Caco-2 (cell line): ENCODE results near the gene DPH3. TPM values are rescaled to one million over a fixed set of nuclear protein-coding genes. Genes with fewer than 3 reads are reported as not detected.

Experiments
- BruUV-seq: library from RNA; stranded (reverse); fragments of 400-500 nt; replicated peaks from 2 replicates; lab custom pipeline; 2021; lab: Mats Ljungman, UMichigan
- CTCF ChIA-PET: fragments of 300-600 bp; sonication (Branson Sonifier 250); formaldehyde crosslinking; loops from one replicate; lab custom pipeline; 2022; ENCODE audit warnings: antibody characterized with exemption; lab: Charles Lee
- POLR2A ChIA-PET: fragments of 300-600 bp; sonication (Branson Sonifier 250); formaldehyde crosslinking; loops from one replicate; lab custom pipeline; 2022; ENCODE audit warnings: antibody characterized with exemption; lab: Charles Lee
- DNase-seq, 2 experiments: peaks; one replicate each; pipeline versions ENCODE4 v3.0.0 to v3.0.0-alpha.2; 2020 to 2022
- H3K27me3 ChIP-seq: replicated peaks from 2 replicates; pipeline ENCODE4 v1.6.0; 2011; ENCODE audit warnings: low read length; ENCODE audit not compliant: control insufficient read depth, insufficient read depth
- H3K36me3 ChIP-seq: 2 replicates; pipeline ENCODE4 v1.5.1; 2011; ENCODE audit warnings: low read length; ENCODE audit not compliant: control insufficient read depth, insufficient read depth
- H3K4me1 ChIP-seq: fragments of 250-450 bp; sonication (Bioruptor Pico); 2 replicates; pipeline ENCODE4 v1.5.1; 2020; ENCODE audit warnings: mild to moderate bottlenecking
- H3K4me3 ChIP-seq: 2 replicates; pipeline ENCODE4 v1.5.1; 2011; ENCODE audit warnings: low read depth, mild to moderate bottlenecking, control low read depth, low read length
- H3K9me3 ChIP-seq: fragments of 250-450 bp; sonication (Bioruptor Pico); 2 replicates; pipeline ENCODE4 v1.5.1; 2020; ENCODE audit warnings: mild to moderate bottlenecking, moderate library complexity
- H3K27ac Mint-ChIP-seq: one replicate; pipeline ENCODE4 v1.8.0; 2022; ENCODE audit warnings: mixed read lengths; ENCODE audit not compliant: unreplicated experiment
- H3K27me3 Mint-ChIP-seq: one replicate; pipeline ENCODE4 v1.8.0; 2022; ENCODE audit warnings: mixed read lengths; ENCODE audit not compliant: insufficient read depth, unreplicated experiment
- H3K36me3 Mint-ChIP-seq: one replicate; pipeline ENCODE4 v1.8.0; 2022; ENCODE audit warnings: mild to moderate bottlenecking, mixed read lengths; ENCODE audit not compliant: insufficient read depth, unreplicated experiment
- H3K4me1 Mint-ChIP-seq: one replicate; pipeline ENCODE4 v1.8.0; 2022; ENCODE audit warnings: low read depth, mixed read lengths; ENCODE audit not compliant: unreplicated experiment
- H3K4me3 Mint-ChIP-seq: one replicate; pipeline ENCODE4 v1.8.0; 2022; ENCODE audit warnings: mild to moderate bottlenecking, moderate library complexity, mixed read lengths; ENCODE audit not compliant: unreplicated experiment
- H3K9me3 Mint-ChIP-seq: one replicate; pipeline ENCODE4 v1.8.0; 2022; ENCODE audit warnings: mixed read lengths; ENCODE audit not compliant: unreplicated experiment
- CTCF ChIP-seq, 2 experiments: fragments of 200-600 bp in 1 of 2; IDR thresholded peaks; 1 replicate in 1 of 2; 2 replicates in 1 of 2; pipeline versions ENCODE4 v1.5.1 to v1.8.0; 2011 to 2022; ENCODE audit warnings: antibody characterized with exemption in 1 of 2, control low read depth in 1 of 2, inconsistent platforms in 1 of 2, low read depth in 1 of 2, low read length in 1 of 2, mild to moderate bottlenecking in 1 of 2, moderate library complexity in 1 of 2; ENCODE audit not compliant: insufficient read depth in 1 of 2, severe bottlenecking in 1 of 2, unreplicated experiment in 1 of 2
- intact Hi-C: fragments of 100-400 bp; cut with micrococcal nuclease; formaldehyde crosslinking; loops from one replicate; pipeline ENCODE4 v1.10.0; 2022; ENCODE audit not compliant: unreplicated experiment
- total RNA-seq: library from RNA; stranded (reverse); gene quantifications from 2 replicates; pipeline ENCODE4 v1.2.3, GENCODE V29; 2022

DPH3 gene
- total RNA-seq, 1 experiment from 2014 or later: 30.0 TPM

- DNase-seq: no peak
- H3K36me3 ChIP-seq: no peaks in the 10 kb centered on the region
- intact Hi-C loops: no loop called here
- Mint-ChIP-seq H3K9me3 (no peaks in the 10 kb centered on the region), H3K36me3 (peaks cover 7% of the 10 kb centered on the region), H3K4me1 (peaks cover 5% of the 10 kb centered on the region), H3K27ac (no peak overlapping the region), H3K27me3 (no peaks in the 10 kb centered on the region), H3K4me3 (no peak overlapping the region)
- CTCF ChIA-PET: no interaction called here
- no peaks in the 10 kb centered on the region for H3K27me3 ChIP-seq
- POLR2A ChIA-PET: no interaction called here
- no peaks in the 10 kb centered on the region for H3K9me3 ChIP-seq
- no peak overlapping the region for H3K4me3 ChIP-seq
- no peak for TF ChIP-seq CTCF (IDR thresholded peaks at IDR 0.05; ENCODE audit: insufficient read depth in 1 of 2, low read depth in 1 of 2, low read length in 1 of 2, severe bottlenecking in 1 of 2, unreplicated experiment in 1 of 2)
- H3K4me1 ChIP-seq: peaks cover 15% of the 10 kb centered on the region
- no TSS peak for BruUV-seq
Observed at GRCh38 chr3:16255326-16255725, 9.4 kb downstream of the DPH3 start.

GRCh38 chr3:16254916-16255315 lies 9.8 kb downstream of the DPH3 start:
- no TSS peak for BruUV-seq
- peaks cover 15% of the 10 kb centered on the region for H3K4me1 ChIP-seq
- Mint-ChIP-seq H3K4me1 (peaks cover 5% of the 10 kb centered on the region), H3K27ac (no peak overlapping the region), H3K36me3 (peaks cover 4% of the 10 kb centered on the region), H3K4me3 (no peak overlapping the region), H3K27me3 (no peaks in the 10 kb centered on the region), H3K9me3 (no peaks in the 10 kb centered on the region)
- ChIA-PET POLR2A (no interaction called here), CTCF (no interaction called here)
- H3K36me3 ChIP-seq: no peaks in the 10 kb centered on the region
- no peak for DNase-seq
- H3K27me3 ChIP-seq: no peaks in the 10 kb centered on the region
- TF ChIP-seq CTCF (IDR thresholded peaks at IDR 0.05; ENCODE audit: insufficient read depth in 1 of 2, low read depth in 1 of 2, low read length in 1 of 2, severe bottlenecking in 1 of 2, unreplicated experiment in 1 of 2): no peak
- no peaks in the 10 kb centered on the region for H3K9me3 ChIP-seq
- H3K4me3 ChIP-seq: no peak overlapping the region
- intact Hi-C loops: no loop called here

- Mint-ChIP-seq H3K36me3 (no peaks in the 10 kb centered on the region), H3K4me3 (no peak overlapping the region), H3K9me3 (no peaks in the 10 kb centered on the region), H3K4me1 (peaks cover 5% of the 10 kb centered on the region), H3K27me3 (no peaks in the 10 kb centered on the region), H3K27ac (no peak overlapping the region)
- H3K4me3 ChIP-seq: no peak overlapping the region
- POLR2A ChIA-PET: no interaction called here
- CTCF ChIA-PET: no interaction called here
- no peak for DNase-seq
- peaks cover 15% of the 10 kb centered on the region for H3K4me1 ChIP-seq
- intact Hi-C loops: no loop called here
- no peaks in the 10 kb centered on the region for H3K9me3 ChIP-seq
- no TSS peak for BruUV-seq
- no peaks in the 10 kb centered on the region for H3K27me3 ChIP-seq
- no peak for TF ChIP-seq CTCF (IDR thresholded peaks at IDR 0.05; ENCODE audit: insufficient read depth in 1 of 2, low read depth in 1 of 2, low read length in 1 of 2, severe bottlenecking in 1 of 2, unreplicated experiment in 1 of 2)
- no peaks in the 10 kb centered on the region for H3K36me3 ChIP-seq
Observed at GRCh38 chr3:16253601-16254000, 11.1 kb downstream of the DPH3 start.
